Naive thymus-derived CD4-positive, alpha-beta T cell (primary cell): ENCODE data around the gene PSTPIP1. TPM values are rescaled to one million over a fixed set of nuclear protein-coding genes. Genes with fewer than 3 reads are reported as not detected.
A peak's percentile ranks its signal among the peaks of the same experiment; 100 is the strongest.

Experiments
- ATAC-seq: fragments of 150-1000 bp; cut with Tn5 transposase; 2 replicates; pipeline ENCODE4 v1.10.0; 2021; ENCODE audit warnings: mild to moderate bottlenecking, moderate library complexity
- CTCF ChIA-PET: fragments of 350-600 bp; sonication (Branson Sonifier 250); formaldehyde crosslinking; loops from one replicate; lab custom pipeline; 2021; ENCODE audit warnings: antibody characterized with exemption; lab: Charles Lee
- POLR2A ChIA-PET: fragments of 350-600 bp; sonication (Branson Sonifier 250); formaldehyde crosslinking; loops from one replicate; lab custom pipeline; 2021; ENCODE audit warnings: antibody characterized with exemption, inconsistent platforms; lab: Charles Lee
- DNase-seq, 9 donors: peaks; one replicate each; pipeline versions ENCODE4 v3.0.0 to v3.0.0-alpha.2; 2020 to 2022; ENCODE audit warnings: mixed read lengths in 1 of 9
- H3K27ac ChIP-seq: one replicate; pipeline ENCODE4 v1.7.0; 2013; ENCODE audit warnings: mild to moderate bottlenecking, low read depth, low read length, moderate library complexity
- H3K27me3 ChIP-seq, 2 donors: one replicate each; pipeline ENCODE4 v1.7.0; 2013; ENCODE audit warnings: low read length in 2 of 2, mild to moderate bottlenecking in 2 of 2, moderate library complexity in 2 of 2; ENCODE audit not compliant: control insufficient read depth in 2 of 2, insufficient read depth in 2 of 2
- H3K36me3 ChIP-seq, 3 experiments: 1 replicate in 2 of 3; 2 replicates in 1 of 3; pipeline ENCODE4 v1.7.0; 2013; ENCODE audit warnings: low read length in 3 of 3, mild to moderate bottlenecking in 3 of 3, moderate library complexity in 1 of 3; ENCODE audit not compliant: insufficient read depth in 3 of 3, control insufficient read depth in 2 of 3
- H3K4me1 ChIP-seq, 2 donors: one replicate each; pipeline ENCODE4 v1.7.0; 2013; ENCODE audit warnings: low read length in 2 of 2, mild to moderate bottlenecking in 2 of 2, moderate library complexity in 1 of 2; ENCODE audit not compliant: control insufficient read depth in 2 of 2, insufficient read depth in 2 of 2
- H3K4me3 ChIP-seq: 2 replicates; pipeline ENCODE4 v1.7.0; 2013; ENCODE audit warnings: mild to moderate bottlenecking, low read length
- H3K9me3 ChIP-seq, 3 experiments: 1 replicate in 2 of 3; 2 replicates in 1 of 3; pipeline ENCODE4 v1.7.0; 2013; ENCODE audit warnings: low read length in 3 of 3; ENCODE audit not compliant: control insufficient read depth in 2 of 3
- H3K27ac Mint-ChIP-seq, 9 donors: one replicate each; pipeline ENCODE4 v1.8.0; 2020 to 2022; ENCODE audit warnings: mixed read lengths in 9 of 9, mild to moderate bottlenecking in 8 of 9, moderate library complexity in 5 of 9, inconsistent platforms in 2 of 9
- H3K27me3 Mint-ChIP-seq, 5 donors: one replicate each; pipeline ENCODE4 v1.8.0; 2021 to 2022; ENCODE audit warnings: mixed read lengths in 5 of 5, mild to moderate bottlenecking in 1 of 5
- H3K36me3 Mint-ChIP-seq, 5 donors: one replicate each; pipeline ENCODE4 v1.8.0; 2020 to 2022; ENCODE audit warnings: mixed read lengths in 5 of 5, mild to moderate bottlenecking in 3 of 5, inconsistent platforms in 1 of 5
- H3K4me1 Mint-ChIP-seq, 7 donors: one replicate each; pipeline ENCODE4 v1.8.0; 2020 to 2022; ENCODE audit warnings: mixed read lengths in 7 of 7, mild to moderate bottlenecking in 3 of 7, inconsistent platforms in 1 of 7
- H3K4me3 Mint-ChIP-seq, 10 donors: one replicate each; pipeline ENCODE4 v1.8.0; 2020 to 2022; ENCODE audit warnings: mild to moderate bottlenecking in 10 of 10, mixed read lengths in 10 of 10, moderate library complexity in 6 of 10, inconsistent platforms in 2 of 10
- H3K9me3 Mint-ChIP-seq, 11 donors: one replicate each; pipeline ENCODE4 v1.8.0; 2020 to 2022; ENCODE audit warnings: mixed read lengths in 11 of 11, mild to moderate bottlenecking in 4 of 11, inconsistent platforms in 1 of 11, moderate library complexity in 1 of 11
- intact Hi-C, 2 donors: fragments of 100-400 bp; cut with micrococcal nuclease; formaldehyde crosslinking; loops; one replicate each; pipeline ENCODE4 v1.15.1; 2023
- polyA plus RNA-seq, 2 donors: library from polyadenylated mRNA; unstranded; fragments of 300-500 nt; fragmentation: Illumina TruSeq; gene quantifications; one replicate each; pipeline ENCODE4 v1.2.3, GENCODE V29; 2021
- total RNA-seq, 6 experiments: library from RNA in 5 of 6; stranded (reverse) in 5 of 6; gene quantifications; 1 replicate in 5 of 6; 2 replicates in 1 of 6; pipeline ENCODE4 v1.2.3 and lab custom pipeline; 2021 to 2026

The PSTPIP1 gene
- total and polyA plus RNA-seq, 7 experiments from 2014 or later: 29.1 to 182 (median 145) TPM

DNA sequence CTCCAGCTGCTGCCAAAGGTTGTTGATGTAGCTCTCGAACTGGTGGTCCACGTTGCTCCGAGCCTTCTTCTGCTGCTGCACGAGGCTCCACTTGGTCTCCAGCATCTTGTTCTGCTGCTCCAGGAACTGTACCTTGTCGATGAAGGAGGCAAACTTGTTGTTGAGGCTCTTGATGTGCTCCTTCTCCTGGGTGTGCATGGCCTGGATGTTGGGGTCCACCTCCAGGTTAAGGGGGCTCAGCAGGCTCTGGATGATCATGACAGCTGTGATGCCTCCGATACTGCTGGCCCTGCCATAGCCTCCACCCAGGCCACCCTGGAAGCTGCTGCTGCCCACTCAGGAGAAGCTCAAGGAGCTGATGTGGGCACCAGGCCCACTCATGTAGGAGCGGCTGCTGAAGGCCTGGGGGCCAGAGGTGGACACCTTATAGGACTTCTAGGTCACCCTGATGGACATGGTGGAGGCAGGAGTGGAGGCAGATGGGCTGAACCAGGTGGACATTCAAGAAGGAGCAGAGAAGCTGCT lies 14.9 kb upstream of the PSTPIP1 start:
- no peaks in the 10 kb centered on the region for H3K36me3 ChIP-seq
- no peaks in the 10 kb centered on the region for H3K27me3 Mint-ChIP-seq
- H3K36me3 Mint-ChIP-seq: peaks cover 0 to 7% (median 0%) of the 10 kb centered on the region in 5 donors
- H3K27me3 ChIP-seq: no peaks in the 10 kb centered on the region
- intact Hi-C loops: loop anchor here in 1 of 2 donors (10.0 kb wide), 1 partner anchor 205 kb away; no protein-coding TSS in a partner anchor
- DNase-seq: no peak
- H3K4me3 Mint-ChIP-seq: no peak overlapping the region
- H3K4me3 ChIP-seq: no peak overlapping the region
- H3K27ac Mint-ChIP-seq: no peak overlapping the region
- CTCF ChIA-PET: interaction anchor here (0.6 to 0.7 kb wide), 2 partner anchors 9 to 133 kb away, joined by 3 to 8 read pairs; no protein-coding TSS in a partner anchor
- H3K9me3 Mint-ChIP-seq: peaks cover 0 to 10% (median 0%) of the 10 kb centered on the region in 11 donors
- H3K9me3 ChIP-seq: no peaks in the 10 kb centered on the region
- no peak overlapping the region for H3K27ac ChIP-seq
- H3K4me1 ChIP-seq: no peaks in the 10 kb centered on the region
- POLR2A ChIA-PET: no interaction called here
- H3K4me1 Mint-ChIP-seq: peaks cover 6 to 49% (median 9%) of the 10 kb centered on the region in 7 donors
- ATAC-seq: no peak

GRCh38 chr15:76982356-76982755 lies 12.6 kb upstream of the PSTPIP1 start:
- H3K4me1 Mint-ChIP-seq: peaks cover 0 to 51% (median 10%) of the 10 kb centered on the region in 7 donors
- CTCF ChIA-PET: no interaction called here
- Histone ChIP-seq H3K27me3 (no peaks in the 10 kb centered on the region), H3K27ac (no peak overlapping the region), H3K4me1 (peaks cover 0 to 11% of the 10 kb centered on the region in 2 donors), H3K4me3 (no peak overlapping the region), H3K36me3 (no peaks in the 10 kb centered on the region), H3K9me3 (no peaks in the 10 kb centered on the region)
- DNase-seq: no peak
- no peak for ATAC-seq
- peak overlapping the region in 1 of 9 donors; percentile 31 for H3K27ac Mint-ChIP-seq
- H3K27me3 Mint-ChIP-seq: no peaks in the 10 kb centered on the region
- H3K9me3 Mint-ChIP-seq: peaks cover 0 to 10% (median 0%) of the 10 kb centered on the region in 11 donors
- POLR2A ChIA-PET: interaction anchor here (0.7 kb wide), 1 partner anchor 11 kb away, joined by 3 read pairs; no protein-coding TSS in a partner anchor
- H3K36me3 Mint-ChIP-seq: peaks cover 0 to 7% (median 0%) of the 10 kb centered on the region in 5 donors
- H3K4me3 Mint-ChIP-seq: no peak overlapping the region
- intact Hi-C loops: no loop called here

- Histone ChIP-seq H3K4me3 (no peak overlapping the region), H3K27me3 (no peaks in the 10 kb centered on the region), H3K9me3 (no peaks in the 10 kb centered on the region), H3K36me3 (no peaks in the 10 kb centered on the region), H3K27ac (no peak overlapping the region), H3K4me1 (peaks cover 0 to 15% of the 10 kb centered on the region in 2 donors)
- no peak for ATAC-seq
- CTCF ChIA-PET: no interaction called here
- Mint-ChIP-seq H3K36me3 (peaks cover 0 to 6% (median 0%) of the 10 kb centered on the region in 5 donors), H3K27ac (peak overlapping the region in 1 of 9 donors; percentile 31), H3K4me3 (no peak overlapping the region), H3K4me1 (peaks cover 0 to 54% (median 11%) of the 10 kb centered on the region in 7 donors), H3K9me3 (peaks cover 0 to 10% (median 0%) of the 10 kb centered on the region in 11 donors), H3K27me3 (no peaks in the 10 kb centered on the region)
- POLR2A ChIA-PET: interaction anchor here (0.7 kb wide), 1 partner anchor 11 kb away, joined by 3 read pairs; no protein-coding TSS in a partner anchor
- intact Hi-C loops: no loop called here
- no peak for DNase-seq
Measured at GRCh38 chr15:76982756-76983155, 12.2 kb upstream of the PSTPIP1 start.

- peaks cover 7 to 26% of the 10 kb centered on the region in 2 donors for H3K4me1 ChIP-seq
- ATAC-seq (peak; percentile 62), DNase-seq (no peak)
- no peak overlapping the region for H3K4me3 ChIP-seq
- peak overlapping the region in 3 of 9 donors; percentile 5 to 62 (median 41) for H3K27ac Mint-ChIP-seq
- H3K27me3 ChIP-seq: no peaks in the 10 kb centered on the region
- H3K36me3 Mint-ChIP-seq: no peaks in the 10 kb centered on the region
- CTCF ChIA-PET: no interaction called here
- no peaks in the 10 kb centered on the region for H3K36me3 ChIP-seq
- POLR2A ChIA-PET: interaction anchor here (1.8 kb wide), 1 partner anchor 11 kb away, joined by 6 read pairs; the partner anchor contains the start of gene PSTPIP1
- no peaks in the 10 kb centered on the region for H3K27me3 Mint-ChIP-seq
- H3K9me3 ChIP-seq: no peaks in the 10 kb centered on the region
- H3K27ac ChIP-seq: no peak overlapping the region
- peaks cover 7 to 56% (median 20%) of the 10 kb centered on the region in 7 donors for H3K4me1 Mint-ChIP-seq
- no peak overlapping the region for H3K4me3 Mint-ChIP-seq
- intact Hi-C loops: no loop called here
- H3K9me3 Mint-ChIP-seq: peaks cover 0 to 5% (median 0%) of the 10 kb centered on the region in 11 donors
Measured at GRCh38 chr15:76983590-76984375, 11.1 kb upstream of the PSTPIP1 start.

DNA sequence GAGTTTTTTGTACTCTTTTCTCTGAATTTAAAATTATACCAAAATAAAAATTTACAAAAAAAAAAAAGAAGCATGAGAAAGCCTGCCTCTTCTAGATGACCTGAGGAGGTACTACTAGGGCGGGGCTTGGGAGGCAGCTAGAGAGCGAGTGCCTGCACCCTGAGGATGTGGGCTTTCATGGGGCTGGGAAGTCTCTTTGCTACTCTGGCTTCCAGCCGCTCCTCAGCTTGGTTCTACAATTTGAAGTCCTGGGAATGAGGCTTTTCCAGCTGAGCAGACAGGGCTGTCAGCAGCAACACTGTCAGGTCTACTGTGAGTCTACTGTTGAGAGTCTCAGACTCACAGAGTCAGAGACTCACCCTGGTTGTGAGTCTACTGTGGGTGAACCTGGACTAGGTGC lies 8.2 kb upstream of the PSTPIP1 start:
- Mint-ChIP-seq H3K36me3 (no peaks in the 10 kb centered on the region), H3K27ac (peak overlapping the region in 2 of 9 donors; percentile 21 to 98), H3K4me3 (peak overlapping the region in 1 of 10 donors; percentile 14), H3K27me3 (no peaks in the 10 kb centered on the region), H3K4me1 (peaks cover 20 to 78% (median 27%) of the 10 kb centered on the region in 7 donors), H3K9me3 (peaks cover 0 to 2% (median 0%) of the 10 kb centered on the region in 11 donors)
- Histone ChIP-seq H3K9me3 (no peaks in the 10 kb centered on the region), H3K4me3 (no peak overlapping the region), H3K27ac (no peak overlapping the region), H3K36me3 (no peaks in the 10 kb centered on the region), H3K27me3 (no peaks in the 10 kb centered on the region), H3K4me1 (peaks cover 9 to 28% of the 10 kb centered on the region in 2 donors)
- ChIA-PET POLR2A (interaction anchor here (1.2 to 2.2 kb wide), 2 partner anchors 9 to 11 kb away, joined by 4 to 8 read pairs; partner anchors contain the start of gene PSTPIP1), CTCF (interaction anchor here (0.5 to 2.3 kb wide), 5 partner anchors 13 to 423 kb away, joined by 4 to 7 read pairs (median 4); no protein-coding TSS in a partner anchor)
- DNase-seq: no peak
- intact Hi-C loops: loop anchor here in 1 of 2 donors (5.0 kb wide), 1 partner anchor 36 kb away; no protein-coding TSS in a partner anchor
- ATAC-seq: no peak

GRCh38 chr15:76987276-76987675 lies 7.7 kb upstream of the PSTPIP1 start:
- Mint-ChIP-seq H3K36me3 (no peaks in the 10 kb centered on the region), H3K27me3 (no peaks in the 10 kb centered on the region), H3K4me3 (peak overlapping the region in 1 of 10 donors; percentile 14), H3K27ac (peak overlapping the region in 3 of 9 donors; percentile 19 to 98 (median 21)), H3K9me3 (peaks cover 0 to 2% (median 0%) of the 10 kb centered on the region in 11 donors), H3K4me1 (peaks cover 21 to 78% (median 27%) of the 10 kb centered on the region in 7 donors)
- no peaks in the 10 kb centered on the region for H3K36me3 ChIP-seq
- H3K27me3 ChIP-seq: no peaks in the 10 kb centered on the region
- ChIA-PET POLR2A (interaction anchor here (0.6 to 2.2 kb wide), 3 partner anchors 9 to 26 kb away, joined by 3 to 8 read pairs (median 4); partner anchors contain the start of gene PSTPIP1), CTCF (interaction anchor here (0.5 to 2.3 kb wide), 4 partner anchors 13 to 422 kb away, joined by 4 to 7 read pairs (median 4); no protein-coding TSS in a partner anchor)
- ATAC-seq (no peak), DNase-seq (no peak)
- H3K4me1 ChIP-seq: peaks cover 9 to 28% of the 10 kb centered on the region in 2 donors
- intact Hi-C loops: loop anchor here in 1 of 2 donors (5.0 kb wide), 1 partner anchor 35 kb away; no protein-coding TSS in a partner anchor
- no peak overlapping the region for H3K27ac ChIP-seq
- H3K4me3 ChIP-seq: no peak overlapping the region
- no peaks in the 10 kb centered on the region for H3K9me3 ChIP-seq
